ENCODE measurements around the gene EXO1. TPM values are rescaled to one million over a fixed set of nuclear protein-coding genes. Genes with fewer than 3 reads are reported as not detected.

EXO1 gene
- total RNA-seq, 1 experiment from 2014 or later: 32.9 TPM

DNA sequence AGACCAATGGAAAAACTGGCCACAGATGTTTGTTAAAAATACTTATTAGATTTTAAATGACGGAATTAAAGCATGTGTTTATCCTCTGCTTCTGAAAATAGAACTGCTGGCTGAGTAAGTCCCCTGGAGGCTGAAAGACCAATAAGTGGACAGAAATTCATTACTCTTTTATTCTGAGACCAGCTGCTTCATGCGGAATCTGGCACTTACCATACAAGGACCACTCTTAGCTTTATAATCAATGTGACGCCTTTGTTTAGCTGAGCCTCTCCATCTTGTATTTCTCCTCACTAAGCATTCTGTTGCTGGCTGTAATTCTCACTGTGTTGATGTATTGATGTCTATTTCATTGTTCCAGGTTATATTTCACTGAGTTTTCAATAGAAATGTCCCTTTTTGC, 6.3 kb upstream of the EXO1 start (continued):
- TF ChIP-seq REST (IDR thresholded peaks at IDR 0.05; ENCODE audit: low read depth) (no peak), EZH2 (IDR thresholded peaks at IDR 0.05) (no peak), SIN3A (IDR thresholded peaks at IDR 0.05; ENCODE audit: low read depth) (no peak), ATF3 (IDR thresholded peaks at IDR 0.05) (no peak), SRF (IDR thresholded peaks at IDR 0.05; ENCODE audit: low read depth) (no peak), SP1 (IDR thresholded peaks at IDR 0.05; ENCODE audit: low read depth) (no peak)

DNA sequence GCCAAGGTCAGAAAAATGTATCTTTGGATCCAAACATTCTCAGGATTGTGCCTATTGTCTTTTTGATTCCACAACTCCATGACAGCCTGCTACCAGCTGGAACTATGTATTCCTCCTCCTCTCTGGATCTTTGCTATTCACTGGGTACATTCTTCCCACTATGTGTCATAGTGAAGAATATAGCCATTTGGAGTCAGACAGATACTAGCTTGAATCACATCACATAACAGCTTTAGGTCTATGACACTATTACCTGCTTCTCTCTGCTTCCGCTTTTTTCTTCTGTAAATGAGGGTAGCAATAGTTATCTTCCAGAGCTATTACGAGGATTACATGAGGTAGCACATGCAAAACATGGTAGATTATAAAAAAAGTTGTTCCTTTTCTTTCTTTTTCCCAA, 5.4 kb upstream of the EXO1 start:
- H3K36me3 ChIP-seq (ENCODE audit: control insufficient read depth in 1 of 2, insufficient read depth in 2 of 2, low read length in 2 of 2): no peaks in the 10 kb centered on the region
- H3K4me3 ChIP-seq (replicated peaks in 1 of 2; ENCODE audit: low read depth in 1 of 2, low read length in 2 of 2): no peak overlapping the region
- DNase-seq (ENCODE audit: low read depth, low spot score): no peak
- H3K4me1 ChIP-seq (ENCODE audit: control insufficient read depth in 1 of 2, insufficient read depth in 2 of 2, low read length in 2 of 2): peaks cover 0 to 9% of the 10 kb centered on the region in 2 experiments; a peak in 2 of 4 replicates
- CTCF ChIA-PET: no interaction called here
- H3K4me2 ChIP-seq (ENCODE audit: low read length): no peak overlapping the region
- no peaks in the 10 kb centered on the region for H3K79me2 ChIP-seq (ENCODE audit: insufficient read depth, low read length)
- no peak overlapping the region for H2AFZ ChIP-seq (ENCODE audit: low read depth, low read length, poor library complexity, severe bottlenecking)
- BruUV-seq (replicated peaks): no TSS peak
- ATAC-seq: no peak
- RAD21 ChIA-PET (ENCODE audit: low non-redundant PET in 1 of 2, low total read pairs in 2 of 2, uncharacterized antibody in 2 of 2, unreplicated experiment in 2 of 2): no interaction called here
- no peaks in the 10 kb centered on the region for H3K9me2 ChIP-seq (ENCODE audit: insufficient read depth)
- no peak overlapping the region for H3K27ac ChIP-seq (ENCODE audit: low read depth, low read length)
- TF ChIP-seq YY1 (IDR thresholded peaks at IDR 0.05; ENCODE audit: extremely low read depth, insufficient replicate concordance, low read depth, low read length) (no peak), CEBPB (IDR thresholded peaks at IDR 0.05; ENCODE audit: low read depth) (no peak), POLR2A (IDR thresholded peaks at IDR 0.05; ENCODE audit: borderline replicate concordance, extremely low read depth, insufficient read depth, insufficient read length) (no peak), CTCF (IDR thresholded peaks at IDR 0.05 in 2 of 3, conservative IDR thresholded peaks at IDR 0.05 in 1 of 3; ENCODE audit: borderline replicate concordance in 1 of 3, insufficient read depth in 1 of 3, low read depth in 2 of 3, low read length in 2 of 3) (no peak), ZFX (IDR thresholded peaks at IDR 0.05) (no peak), ATF3 (IDR thresholded peaks at IDR 0.05) (no peak), EGR1 (IDR thresholded peaks at IDR 0.05; ENCODE audit: low read depth) (no peak), EZH2phosphoT487 (IDR thresholded peaks at IDR 0.05; ENCODE audit: borderline replicate concordance) (no peak), REST (IDR thresholded peaks at IDR 0.05; ENCODE audit: low read depth) (no peak), SIN3A (IDR thresholded peaks at IDR 0.05; ENCODE audit: low read depth) (no peak)
- TF ChIP-seq, protein P1, sequence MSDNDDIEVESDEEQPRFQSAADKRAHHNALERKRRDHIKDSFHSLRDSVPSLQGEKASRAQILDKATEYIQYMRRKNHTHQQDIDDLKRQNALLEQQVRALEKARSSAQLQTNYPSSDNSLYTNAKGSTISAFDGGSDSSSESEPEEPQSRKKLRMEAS (IDR thresholded peaks at IDR 0.05): no peak
- no peaks in the 10 kb centered on the region for H3K27me3 ChIP-seq (ENCODE audit: insufficient read depth, low read length)
- no peaks in the 10 kb centered on the region for H4K20me1 ChIP-seq (ENCODE audit: insufficient read depth)
- H3K9me3 ChIP-seq (ENCODE audit: control insufficient read depth in 1 of 2, insufficient read depth in 1 of 2, low read depth in 1 of 2, low read length in 2 of 2): no peaks in the 10 kb centered on the region
- no peak overlapping the region for H3K9ac ChIP-seq (ENCODE audit: low read length)
- POLR2A ChIA-PET: interaction anchor here (0.6 kb wide), 2 partner anchors 152 to 188 kb away, joined by 3 to 4 read pairs; no protein-coding TSS in a partner anchor
- intact Hi-C loops (cut with micrococcal nuclease): no loop called here

Data from HCT116 (cell line).